Stimulated activated naive CD8-positive, alpha-beta T cell treated with anti-CD3 and anti-CD28 coated beads, Interleukin-15, Interleukin-2, amounts not matched to agents 100 ng/mL and 50 ng/mL, for 24 hours (primary cell): ENCODE data around the gene ZDHHC4.
"Not testable (repeated sequence)": the region's sequence is repeated elsewhere in the genome, so short reads cannot be mapped to it uniquely, and the experiment has no call there.

Experiments
- H3K27ac Mint-ChIP-seq: one replicate; pipeline ENCODE4 v1.8.0; 2021; ENCODE audit warnings: mild to moderate bottlenecking, mixed read lengths
- H3K27me3 Mint-ChIP-seq: one replicate; pipeline ENCODE4 v1.8.0; 2021; ENCODE audit warnings: mixed read lengths
- H3K36me3 Mint-ChIP-seq: one replicate; pipeline ENCODE4 v1.8.0; 2021; ENCODE audit warnings: low read depth, mixed read lengths
- H3K4me1 Mint-ChIP-seq: one replicate; pipeline ENCODE4 v1.8.0; 2021; ENCODE audit warnings: low read depth, mixed read lengths
- H3K4me3 Mint-ChIP-seq: one replicate; pipeline ENCODE4 v1.8.0; 2021; ENCODE audit warnings: mild to moderate bottlenecking, mixed read lengths
- H3K9me3 Mint-ChIP-seq: one replicate; pipeline ENCODE4 v1.8.0; 2021; ENCODE audit warnings: mixed read lengths

Gene ZDHHC4

DNA sequence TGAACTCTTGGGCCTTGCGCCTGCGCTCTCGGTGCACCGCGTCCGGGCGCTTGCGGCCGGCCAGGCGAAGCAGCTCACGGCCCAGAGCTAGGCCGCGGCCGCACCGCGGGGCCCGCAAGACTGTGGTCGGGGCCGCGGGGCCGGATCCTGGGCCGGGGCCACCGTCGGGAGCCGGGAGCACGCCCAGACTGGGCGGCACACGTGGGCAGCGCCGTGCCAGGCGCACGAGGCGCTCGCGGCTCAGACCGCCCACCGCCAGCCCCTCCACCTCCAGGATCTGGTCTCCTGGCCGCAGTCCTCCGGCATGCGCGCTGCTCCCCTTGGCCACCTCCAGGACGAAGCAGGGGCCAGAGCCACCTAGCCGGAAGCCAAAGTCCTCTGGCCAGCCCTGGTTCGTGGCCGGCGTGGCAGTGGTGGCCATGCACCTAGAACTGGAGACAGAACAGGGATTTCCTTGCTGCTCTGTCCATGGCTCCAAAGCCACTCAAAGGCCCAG, 26.2 kb upstream of the ZDHHC4 start, which contains the start of gene GRID2IP:
Gene GRID2IP, minus strand, starts transcription at position 446 of the 496 bp plus-strand sequence. Its CDS starts 25 bp downstream, at position 421.
- no peaks in the 10 kb centered on the region for H3K9me3 Mint-ChIP-seq
- peaks cover 4% of the 10 kb centered on the region for H3K27me3 Mint-ChIP-seq
- H3K4me1 Mint-ChIP-seq = peaks cover 14% of the 10 kb centered on the region
- no peaks in the 10 kb centered on the region for H3K36me3 Mint-ChIP-seq
- no peak within 1 kb of the TSS for H3K4me3 Mint-ChIP-seq
- H3K27ac Mint-ChIP-seq = no peak within 1 kb of the TSS

GRCh38 chr7:6553448-6554044, 23.7 kb upstream of the ZDHHC4 start:
- Mint-ChIP-seq H3K27me3 (no peaks in the 10 kb centered on the region), H3K27ac (no peak overlapping the region), H3K4me1 (peaks cover 9% of the 10 kb centered on the region), H3K4me3 (no peak overlapping the region), H3K36me3 (no peaks in the 10 kb centered on the region), H3K9me3 (no peaks in the 10 kb centered on the region)

DNA sequence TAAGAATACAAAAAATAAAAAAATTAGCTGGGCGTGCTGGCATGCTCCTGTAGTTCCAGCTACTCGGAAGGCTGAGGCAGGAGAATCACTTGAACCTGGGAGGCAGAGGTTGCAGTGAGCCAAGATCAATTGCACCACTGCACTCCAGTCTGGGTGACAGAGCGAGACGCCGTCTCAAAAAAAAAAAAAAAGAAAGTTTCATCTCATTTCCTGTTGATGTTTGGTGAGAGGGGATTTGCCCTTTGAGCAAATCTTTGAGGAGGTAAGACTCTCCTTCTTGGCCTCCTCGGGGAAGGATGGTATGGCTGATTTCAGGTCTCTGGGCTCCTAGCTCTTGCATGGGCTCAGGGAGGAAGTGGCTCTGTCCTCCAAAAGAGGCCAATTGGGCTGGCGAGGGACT, 22.4 kb upstream of the ZDHHC4 start:
- no peaks in the 10 kb centered on the region for H3K9me3 Mint-ChIP-seq
- H3K27ac Mint-ChIP-seq = peak overlapping the region; percentile 71
- no peak overlapping the region for H3K4me3 Mint-ChIP-seq
- H3K36me3 Mint-ChIP-seq = no peaks in the 10 kb centered on the region
- peaks cover 9% of the 10 kb centered on the region for H3K4me1 Mint-ChIP-seq
- H3K27me3 Mint-ChIP-seq = no peaks in the 10 kb centered on the region

DNA sequence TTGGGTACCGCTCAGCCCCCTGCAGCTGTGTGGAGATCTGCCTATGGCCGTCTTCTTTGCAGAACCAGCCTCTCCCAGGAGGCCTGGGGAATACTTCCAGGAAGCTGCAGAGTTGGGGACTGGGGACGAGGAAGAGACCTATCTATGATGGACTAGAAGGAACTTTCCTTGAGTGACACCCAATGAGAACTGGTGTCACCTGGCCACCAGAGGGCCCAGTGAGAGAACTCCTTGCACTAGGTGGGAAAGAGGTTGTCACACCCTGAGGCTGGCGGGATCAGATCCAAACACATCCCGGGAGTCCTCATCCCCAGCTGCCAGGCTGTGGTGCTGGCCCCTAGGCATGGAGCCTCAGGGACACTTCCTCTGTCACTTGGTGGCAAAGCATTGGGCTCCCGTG, 21.1 kb upstream of the ZDHHC4 start:
- Mint-ChIP-seq H3K4me3 (no peak overlapping the region), H3K27me3 (no peaks in the 10 kb centered on the region), H3K27ac (no peak overlapping the region)

GRCh38 chr7:6558837-6559236, 18.4 kb upstream of the ZDHHC4 start:
- Mint-ChIP-seq H3K9me3 (no peaks in the 10 kb centered on the region), H3K27ac (no peak overlapping the region), H3K4me3 (no peak overlapping the region)

More for the DNA sequence above, 21.1 kb upstream of the ZDHHC4 start:
- Mint-ChIP-seq H3K9me3 (no peaks in the 10 kb centered on the region), H3K36me3 (no peaks in the 10 kb centered on the region), H3K4me1 (peaks cover 9% of the 10 kb centered on the region)

GRCh38 chr7:6559896-6560295, 17.4 kb upstream of the ZDHHC4 start:
- H3K27ac Mint-ChIP-seq = no peak overlapping the region
- H3K9me3 Mint-ChIP-seq = no peaks in the 10 kb centered on the region
- H3K36me3 Mint-ChIP-seq = no peaks in the 10 kb centered on the region
- H3K27me3 Mint-ChIP-seq = no peaks in the 10 kb centered on the region
- peaks cover 4% of the 10 kb centered on the region for H3K4me1 Mint-ChIP-seq
- no peak overlapping the region for H3K4me3 Mint-ChIP-seq

More at GRCh38 chr7:6558837-6559236, 18.4 kb upstream of the ZDHHC4 start:
- no peaks in the 10 kb centered on the region for H3K27me3 Mint-ChIP-seq
- H3K36me3 Mint-ChIP-seq = no peaks in the 10 kb centered on the region
- H3K4me1 Mint-ChIP-seq = peaks cover 9% of the 10 kb centered on the region

DNA sequence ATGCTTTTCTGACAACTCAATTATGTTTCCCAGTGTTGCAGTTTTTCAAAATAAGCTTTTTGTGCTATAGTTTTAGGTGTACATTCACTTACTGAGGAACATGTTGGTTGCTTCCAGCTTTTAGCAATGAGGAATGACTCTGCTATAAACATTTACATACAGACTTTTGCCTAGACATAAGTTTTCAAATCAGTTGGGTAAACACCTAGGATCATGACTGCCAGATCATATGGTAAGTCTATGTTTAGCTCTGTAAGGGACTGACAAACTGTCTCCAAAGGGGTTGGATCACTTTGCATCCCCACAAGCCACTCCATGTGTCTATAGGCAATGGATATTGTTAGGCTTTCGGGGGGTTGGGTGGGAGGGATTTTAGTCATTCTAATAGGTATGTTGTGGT, 15.1 kb upstream of the ZDHHC4 start:
- H3K27ac Mint-ChIP-seq = no peak overlapping the region

DNA sequence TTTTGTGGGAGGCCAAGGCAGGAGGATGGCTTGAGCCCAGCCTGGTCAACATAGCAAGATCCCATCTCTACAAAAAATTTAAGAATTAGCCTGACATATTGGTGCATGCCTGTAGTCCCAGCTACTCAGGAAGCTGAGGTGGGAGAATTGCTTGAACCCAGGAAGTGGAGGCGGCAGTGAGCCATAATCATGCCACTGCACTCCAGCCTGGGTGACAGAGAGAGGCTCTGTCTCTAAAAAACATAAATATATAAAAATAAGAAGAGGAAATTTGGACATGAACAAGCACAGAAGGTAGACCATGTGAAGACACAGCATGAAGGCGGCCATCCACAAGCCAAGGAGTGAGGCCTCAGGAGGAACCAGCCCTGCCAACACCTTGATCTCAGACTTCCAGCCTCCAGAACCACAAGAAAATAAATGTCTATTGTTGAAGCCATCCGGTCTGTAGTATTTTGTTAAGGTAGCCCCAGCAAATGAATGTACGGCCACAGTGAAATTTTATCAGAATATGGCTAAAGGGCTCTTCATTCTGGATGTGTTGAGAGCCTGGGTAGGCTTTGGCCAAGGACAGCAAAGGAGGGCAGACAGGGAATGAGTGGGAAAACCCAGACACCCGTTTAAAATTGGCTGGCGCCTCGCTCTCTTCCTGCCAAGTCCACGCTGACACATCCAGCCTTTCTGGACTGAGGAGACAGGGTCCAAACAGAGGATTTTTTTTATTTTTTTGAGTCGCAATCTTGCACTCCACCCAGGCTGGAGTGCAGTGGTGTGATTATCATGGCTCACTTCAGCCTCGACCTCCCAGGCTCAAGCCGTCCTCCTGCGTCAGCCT, 13.1 kb upstream of the ZDHHC4 start:
- H3K27ac Mint-ChIP-seq = no peak overlapping the region
- no peaks in the 10 kb centered on the region for H3K4me1 Mint-ChIP-seq
- no peaks in the 10 kb centered on the region for H3K36me3 Mint-ChIP-seq
- no peaks in the 10 kb centered on the region for H3K27me3 Mint-ChIP-seq
- H3K4me3 Mint-ChIP-seq = no peak overlapping the region
- no peaks in the 10 kb centered on the region for H3K9me3 Mint-ChIP-seq

More for the DNA sequence above, 15.1 kb upstream of the ZDHHC4 start:
- Mint-ChIP-seq H3K9me3 (no peaks in the 10 kb centered on the region), H3K27me3 (no peaks in the 10 kb centered on the region), H3K36me3 (no peaks in the 10 kb centered on the region), H3K4me1 (no peaks in the 10 kb centered on the region), H3K4me3 (no peak overlapping the region)

DNA sequence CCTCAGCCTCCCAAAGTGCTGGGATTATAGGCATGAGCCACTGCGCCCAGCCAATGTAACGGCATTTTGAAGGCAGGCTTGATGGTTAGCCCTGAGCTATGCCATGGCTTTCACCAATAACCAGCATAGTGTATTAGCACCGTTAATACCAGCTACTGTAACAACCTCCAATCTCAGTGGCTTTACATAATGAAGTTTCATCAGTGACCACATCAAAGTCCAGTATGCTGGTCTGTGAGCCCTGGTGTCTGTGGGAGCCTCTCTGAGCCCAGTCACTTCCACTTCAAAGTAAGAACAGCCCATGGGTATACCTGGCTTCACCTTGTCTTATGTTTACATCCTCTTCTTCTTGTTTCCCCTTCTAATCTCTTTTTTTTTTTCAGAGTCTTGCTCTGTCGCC, 11.6 kb upstream of the ZDHHC4 start:
- no peaks in the 10 kb centered on the region for H3K9me3 Mint-ChIP-seq
- no peaks in the 10 kb centered on the region for H3K27me3 Mint-ChIP-seq
- H3K4me1 Mint-ChIP-seq = no peaks in the 10 kb centered on the region
- no peaks in the 10 kb centered on the region for H3K36me3 Mint-ChIP-seq
- H3K4me3 Mint-ChIP-seq = no peak overlapping the region
- H3K27ac Mint-ChIP-seq = no peak overlapping the region

GRCh38 chr7:6567886-6568285, 9.4 kb upstream of the ZDHHC4 start:
- no peak overlapping the region for H3K4me3 Mint-ChIP-seq
- H3K9me3 Mint-ChIP-seq = no peaks in the 10 kb centered on the region
- no peaks in the 10 kb centered on the region for H3K4me1 Mint-ChIP-seq
- no peaks in the 10 kb centered on the region for H3K36me3 Mint-ChIP-seq
- no peaks in the 10 kb centered on the region for H3K27me3 Mint-ChIP-seq
- H3K27ac Mint-ChIP-seq = no peak overlapping the region

DNA sequence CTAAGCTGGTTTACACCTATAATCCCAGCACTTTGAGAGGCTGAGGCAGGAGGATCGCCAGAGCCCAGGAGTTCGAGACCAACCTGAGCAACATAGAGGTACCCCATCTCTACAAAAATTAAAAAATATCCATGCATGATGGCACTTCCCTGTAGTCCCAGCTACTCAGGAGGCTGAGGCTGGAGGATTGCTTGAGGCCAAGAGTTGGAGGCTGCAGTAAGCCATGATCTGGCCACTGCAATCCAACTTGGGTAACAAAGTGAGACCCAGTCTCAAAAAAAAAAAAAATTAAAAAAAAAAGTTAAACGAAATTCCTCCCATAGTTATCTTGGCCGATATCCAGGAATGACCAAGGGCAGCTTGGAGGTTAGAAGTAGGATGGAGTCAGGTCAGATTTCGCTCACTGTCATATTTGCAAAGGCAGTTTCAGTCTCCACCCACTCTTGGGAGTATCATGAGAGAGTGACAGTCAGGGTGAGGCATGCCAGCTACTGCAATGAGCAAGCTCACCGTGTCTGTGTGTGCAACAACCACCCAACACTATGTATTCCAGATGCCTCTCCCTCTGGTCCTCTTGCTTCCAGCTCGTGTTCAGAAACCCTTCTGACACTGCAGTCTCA, 6.0 kb upstream of the ZDHHC4 start:
- Mint-ChIP-seq H3K4me1 (peaks cover 2% of the 10 kb centered on the region), H3K4me3 (no peak overlapping the region), H3K9me3 (no peaks in the 10 kb centered on the region), H3K27ac (no peak overlapping the region), H3K36me3 (no peaks in the 10 kb centered on the region), H3K27me3 (no peaks in the 10 kb centered on the region)

DNA sequence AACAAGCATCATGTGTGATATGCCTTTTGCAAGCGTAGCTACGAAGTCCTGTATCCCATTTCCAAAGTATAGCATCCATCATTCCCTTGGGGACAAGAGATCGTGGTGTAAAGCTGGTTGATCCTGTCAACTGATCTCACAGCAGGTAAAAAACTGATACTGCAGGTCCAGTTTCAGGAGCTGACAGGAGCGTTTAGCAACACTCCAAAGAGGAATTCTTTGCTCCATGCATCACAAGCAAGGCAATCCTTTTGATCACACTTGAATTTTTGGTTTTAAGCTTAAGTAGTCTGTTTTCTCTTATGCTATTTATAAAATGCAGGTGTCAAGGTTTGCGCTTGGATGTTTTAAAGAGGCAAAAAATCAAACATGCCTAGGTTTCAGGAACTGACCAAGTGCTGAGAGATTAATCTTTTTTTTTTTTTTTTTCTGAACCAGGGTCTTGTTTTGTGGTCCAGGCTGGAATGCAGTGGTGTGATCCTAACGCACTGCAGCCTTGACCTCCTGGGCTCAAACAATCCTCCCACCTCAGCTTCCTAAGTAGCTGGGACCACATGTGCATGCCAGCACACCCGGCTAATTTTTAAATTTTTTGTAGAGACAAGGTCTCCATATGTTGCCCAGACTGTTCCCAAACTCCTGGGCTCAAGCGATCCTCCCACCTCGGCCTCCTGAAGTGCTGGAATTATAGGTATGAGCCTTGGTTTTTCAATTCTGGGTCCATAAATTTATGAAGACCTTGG, 1.8 kb upstream of the ZDHHC4 start:
- Mint-ChIP-seq H3K4me1 (peaks cover 20% of the 10 kb centered on the region), H3K4me3 (peak overlapping the region; percentile 86)

DNA sequence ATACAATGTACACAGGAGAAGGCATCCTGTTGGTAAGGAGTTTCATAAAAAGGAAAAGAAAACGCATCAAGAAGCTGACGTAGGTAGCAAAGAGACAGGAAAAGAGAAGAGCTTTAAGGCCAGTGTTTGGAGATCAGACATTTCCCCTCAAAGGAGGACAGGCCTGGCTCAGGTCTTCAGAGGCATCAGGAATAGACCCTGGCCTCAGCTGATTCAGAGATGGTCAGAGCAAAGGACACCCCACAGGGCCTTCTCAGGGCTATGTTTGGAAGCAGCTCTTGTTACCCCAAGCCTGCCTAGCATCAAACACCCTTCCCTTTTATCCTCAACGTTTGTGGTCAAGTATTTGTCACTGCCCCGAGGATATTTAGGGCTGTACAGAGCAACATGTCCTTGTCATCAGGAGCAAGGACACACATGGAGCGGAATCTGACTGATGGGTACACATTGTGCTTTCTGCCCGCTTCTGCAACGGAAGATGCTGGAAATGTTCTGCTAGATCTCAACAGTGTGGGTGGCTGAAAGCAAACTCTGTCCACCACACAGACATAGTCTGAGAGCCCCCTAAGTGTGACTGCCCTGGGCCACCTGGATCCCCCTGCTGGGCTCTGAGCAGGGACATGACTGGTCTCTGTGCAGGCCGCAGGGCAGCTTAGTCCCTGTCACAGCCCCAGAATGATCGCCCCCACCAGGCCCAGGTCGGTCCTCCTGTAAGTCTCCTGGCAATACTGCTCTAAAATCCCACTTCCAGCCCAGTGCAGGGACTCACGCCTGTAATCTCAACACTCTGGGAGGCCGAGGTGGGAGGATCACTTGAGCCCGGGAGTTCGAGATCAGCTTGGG, 1.0 kb upstream of the ZDHHC4 start:
- Mint-ChIP-seq H3K9me3 (no peaks in the 10 kb centered on the region), H3K27me3 (no peaks in the 10 kb centered on the region), H3K27ac (peak overlapping the region; percentile 58), H3K36me3 (peaks cover 14% of the 10 kb centered on the region), H3K4me1 (peaks cover 20% of the 10 kb centered on the region), H3K4me3 (peak overlapping the region; percentile 86)

More for the DNA sequence above, 1.8 kb upstream of the ZDHHC4 start:
- Mint-ChIP-seq H3K36me3 (peaks cover 9% of the 10 kb centered on the region), H3K9me3 (no peaks in the 10 kb centered on the region), H3K27me3 (no peaks in the 10 kb centered on the region), H3K27ac (peak overlapping the region; percentile 58)

DNA sequence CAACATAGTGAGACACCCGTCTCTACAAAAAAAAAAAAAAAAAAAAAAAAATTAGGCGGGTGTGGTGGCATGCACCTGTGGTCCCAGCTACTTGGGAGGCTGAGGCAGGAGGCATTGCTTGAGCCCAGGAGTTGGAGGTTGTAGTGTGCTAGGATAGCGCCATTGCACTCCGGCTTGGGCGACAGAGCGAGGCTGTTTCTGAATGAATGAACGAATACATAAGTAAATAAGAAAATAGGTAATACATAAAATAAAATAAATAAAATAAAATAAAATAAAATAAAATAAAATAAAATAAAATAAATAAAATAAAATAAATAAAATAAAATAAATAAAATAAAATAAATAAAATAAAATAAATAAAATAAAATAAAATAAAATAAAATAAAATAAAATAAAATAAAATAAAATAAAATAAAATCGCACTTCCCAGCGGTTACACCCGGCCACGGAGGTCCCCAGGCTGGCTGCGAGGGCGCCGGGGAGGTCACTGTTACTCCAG, 336 bp upstream of the ZDHHC4 start:
- H3K4me3 Mint-ChIP-seq = peak overlapping the region; percentile 86
- H3K27ac Mint-ChIP-seq, H3K27me3 Mint-ChIP-seq, H3K9me3 Mint-ChIP-seq: not testable (repeated sequence)
- H3K36me3 Mint-ChIP-seq = peaks cover 21% of the 10 kb centered on the region
- H3K4me1 Mint-ChIP-seq = peaks cover 23% of the 10 kb centered on the region
